Cerebellar cortex (tissue), 1 donor: ENCODE measurements around the gene SERTAD1.
"Not testable (repeated sequence)": the region's sequence is repeated elsewhere in the genome, so short reads cannot be mapped to it uniquely, and the experiment has no call there.

Experiments
- DNase-seq: peaks from one replicate; pipeline ENCODE4 v3.0.0-alpha.2; 2015; ENCODE audit warnings: low spot score

Gene SERTAD1

DNA sequence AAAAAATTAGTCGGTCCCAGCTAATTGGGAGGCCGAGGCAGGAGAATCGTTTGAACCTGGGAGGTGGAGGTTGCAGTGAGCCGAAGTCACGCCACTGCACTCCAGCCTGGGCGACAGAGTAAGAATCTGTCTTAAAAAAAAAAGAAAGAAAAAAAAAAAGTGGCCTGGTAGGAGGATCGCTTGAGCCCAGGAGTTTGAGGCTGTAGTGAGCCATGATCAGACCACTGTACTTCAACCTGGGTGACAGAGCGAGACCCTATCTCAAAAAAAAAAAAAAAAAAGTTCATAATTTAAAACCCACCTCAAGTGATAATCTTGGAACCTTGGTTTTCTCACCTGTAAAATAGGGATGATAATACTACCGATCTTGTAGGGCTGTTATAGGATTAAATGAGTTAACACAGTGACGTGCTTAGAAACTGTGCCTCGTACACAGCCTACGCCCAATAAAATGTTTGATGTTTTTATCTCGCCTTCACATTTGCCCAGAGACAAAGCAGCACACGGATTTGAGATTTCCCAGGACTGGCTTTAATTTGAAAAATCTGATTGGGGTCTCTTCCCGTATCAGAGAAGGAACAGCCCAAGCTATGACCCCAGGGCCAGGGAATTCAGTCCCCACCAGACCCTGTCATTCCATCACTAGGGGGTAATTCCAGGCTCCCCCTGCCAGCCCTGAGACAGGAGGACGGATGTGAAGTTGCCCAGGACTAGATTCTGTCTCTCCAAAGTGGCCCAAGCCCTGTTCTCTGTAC, 3.6 kb downstream of the SERTAD1 start:
- DNase-seq = no peak

DNA sequence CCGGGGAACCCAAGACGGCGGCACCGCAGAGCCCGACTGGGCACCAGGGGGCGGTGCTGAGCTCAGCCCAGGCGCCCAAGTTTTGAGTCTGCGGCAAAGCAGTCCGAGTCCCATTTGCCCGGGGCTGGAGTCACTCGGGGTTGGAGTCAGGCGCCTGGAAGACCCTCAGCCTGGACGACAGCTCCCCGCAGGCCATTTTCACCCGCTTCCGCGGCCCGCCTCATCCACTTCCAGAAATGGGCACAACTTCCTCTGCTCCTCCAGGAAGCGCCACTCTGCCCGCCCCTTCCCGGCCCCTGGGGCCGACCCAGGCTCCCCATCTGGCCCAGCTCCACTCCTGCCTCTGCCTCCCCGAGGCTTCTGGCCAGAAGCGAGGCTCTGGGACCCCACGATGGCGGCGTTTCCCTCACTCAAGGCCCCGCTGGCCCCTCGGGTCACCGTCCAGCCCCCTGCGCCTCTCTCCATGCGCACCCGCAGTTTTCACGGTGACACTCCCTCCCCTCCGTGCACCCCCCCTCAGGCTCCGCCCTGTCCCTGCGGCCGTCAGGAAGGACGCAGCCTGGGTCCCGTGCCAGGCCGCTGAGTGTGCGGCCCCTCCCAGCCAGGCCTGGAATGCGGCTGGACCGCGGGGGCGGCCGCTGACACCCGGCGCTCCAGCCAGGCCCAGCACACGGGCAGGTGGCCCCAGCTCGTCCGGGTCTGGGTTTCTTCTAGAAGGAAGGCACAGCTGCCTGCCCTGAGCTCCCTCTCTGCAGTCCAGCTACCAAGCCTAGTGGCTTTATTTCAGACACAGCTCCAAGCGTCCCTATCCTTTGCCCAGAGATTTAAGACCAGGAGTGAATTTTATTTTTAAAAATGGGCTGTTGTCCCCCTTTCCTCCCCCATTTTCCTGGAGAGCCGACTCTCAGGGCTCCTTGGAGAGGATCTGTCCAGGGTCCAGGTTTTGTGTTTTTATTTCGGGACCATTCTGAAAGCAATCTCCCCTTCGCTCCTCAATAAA, 4.7 kb downstream of the SERTAD1 start:
- peak; percentile 93 for DNase-seq

DNA sequence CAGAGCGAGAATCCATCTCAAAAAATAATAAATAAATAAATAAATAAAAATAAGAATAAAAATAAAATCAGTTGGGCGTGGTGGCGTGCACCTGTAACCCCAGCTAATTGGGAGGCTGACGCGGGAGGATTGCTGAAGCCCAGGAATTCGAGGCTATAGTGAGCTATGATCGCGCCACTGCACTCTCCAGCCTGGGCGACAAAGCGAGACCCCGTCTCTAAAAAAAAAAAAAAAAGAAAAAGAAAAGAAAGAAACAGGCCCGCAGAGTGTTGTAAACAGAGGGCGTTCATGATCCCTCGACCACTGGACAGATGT, 5.4 kb downstream of the SERTAD1 start:
- no peak for DNase-seq

DNA sequence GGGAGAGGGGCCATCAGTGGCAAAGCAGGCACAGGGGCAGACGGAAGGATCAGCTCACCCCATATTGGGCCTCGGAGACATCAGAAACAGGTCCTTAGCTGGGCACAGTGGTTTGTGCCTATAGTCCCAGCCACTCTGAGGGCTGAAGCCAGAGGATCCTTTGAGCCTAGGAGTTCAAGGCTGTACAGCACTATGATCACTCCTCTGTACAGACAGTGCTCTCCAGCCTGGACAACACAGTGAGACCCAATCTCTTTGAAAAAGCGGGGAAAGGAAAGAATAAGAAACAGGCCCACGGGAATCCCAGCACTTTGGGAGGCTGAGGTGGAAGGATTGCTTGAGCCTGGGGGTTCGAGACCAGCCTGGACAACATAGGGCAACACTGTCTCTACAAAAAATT, 6.0 kb downstream of the SERTAD1 start:
- DNase-seq = no peak

DNA sequence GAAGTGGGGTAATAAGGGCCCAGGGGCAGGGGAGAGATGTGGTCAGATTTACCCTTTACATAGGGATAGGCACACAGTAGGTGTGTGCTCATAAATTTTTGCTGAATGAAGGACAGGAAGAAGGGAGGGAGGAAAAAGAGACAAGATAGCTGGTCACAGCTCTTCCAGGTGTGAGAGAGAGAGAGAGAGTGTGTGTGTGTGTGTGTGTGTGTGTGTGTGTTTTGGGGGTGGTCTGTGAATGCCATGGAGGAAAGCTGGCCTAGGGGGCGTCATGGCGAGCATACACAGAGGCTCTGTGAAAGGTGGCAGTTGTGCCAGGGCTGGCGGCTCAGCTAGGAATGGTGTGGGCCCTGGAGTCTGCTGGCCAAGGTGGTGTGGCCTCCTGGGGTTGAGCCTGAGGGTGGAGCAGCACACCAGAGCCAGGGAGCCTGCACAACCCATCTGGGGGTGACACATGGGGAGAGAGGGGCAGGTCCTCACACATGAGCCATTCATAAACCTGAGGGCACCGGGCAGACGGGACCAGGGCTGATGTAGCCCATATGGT, 6.7 kb downstream of the SERTAD1 start:
- DNase-seq = no peak

DNA sequence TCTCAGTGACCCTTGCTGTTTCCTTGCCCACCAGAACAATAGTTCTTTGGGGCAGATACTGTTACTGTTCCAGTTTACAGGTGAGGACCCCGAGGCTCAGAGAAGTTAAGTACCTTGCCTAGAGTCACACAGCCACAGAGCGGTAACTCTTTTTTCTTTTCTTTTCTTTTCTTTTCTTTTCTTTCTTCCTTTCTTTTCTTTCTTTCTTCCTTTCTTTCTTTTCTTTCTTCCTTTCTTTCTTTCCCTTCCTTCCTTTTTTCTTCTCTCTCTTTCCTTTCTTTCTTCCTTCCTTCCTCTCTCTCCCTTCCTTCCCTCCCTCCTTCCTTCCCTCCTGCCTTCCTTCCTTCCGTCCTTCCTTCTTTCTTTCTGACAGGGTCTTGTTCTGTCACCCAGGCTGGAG, 7.8 kb downstream of the SERTAD1 start:
- no peak for DNase-seq

DNA sequence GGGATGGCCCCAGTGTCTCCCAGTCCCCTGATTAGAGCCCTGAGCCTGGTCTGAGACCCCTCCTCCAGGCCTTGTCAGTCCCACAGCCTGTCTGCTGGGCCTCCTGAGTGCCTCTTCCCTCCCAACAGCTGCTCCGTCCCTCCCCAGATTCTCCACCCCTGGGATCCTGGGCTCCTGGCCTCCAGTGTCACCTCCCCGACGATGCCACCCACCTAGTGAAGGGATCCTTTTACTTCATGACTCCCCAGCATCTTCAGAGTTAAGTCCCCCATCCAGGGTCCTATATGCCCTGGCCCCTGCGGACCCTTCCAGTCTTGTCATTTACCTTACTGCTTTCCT, 8.2 kb downstream of the SERTAD1 start:
- DNase-seq = no peak

DNA sequence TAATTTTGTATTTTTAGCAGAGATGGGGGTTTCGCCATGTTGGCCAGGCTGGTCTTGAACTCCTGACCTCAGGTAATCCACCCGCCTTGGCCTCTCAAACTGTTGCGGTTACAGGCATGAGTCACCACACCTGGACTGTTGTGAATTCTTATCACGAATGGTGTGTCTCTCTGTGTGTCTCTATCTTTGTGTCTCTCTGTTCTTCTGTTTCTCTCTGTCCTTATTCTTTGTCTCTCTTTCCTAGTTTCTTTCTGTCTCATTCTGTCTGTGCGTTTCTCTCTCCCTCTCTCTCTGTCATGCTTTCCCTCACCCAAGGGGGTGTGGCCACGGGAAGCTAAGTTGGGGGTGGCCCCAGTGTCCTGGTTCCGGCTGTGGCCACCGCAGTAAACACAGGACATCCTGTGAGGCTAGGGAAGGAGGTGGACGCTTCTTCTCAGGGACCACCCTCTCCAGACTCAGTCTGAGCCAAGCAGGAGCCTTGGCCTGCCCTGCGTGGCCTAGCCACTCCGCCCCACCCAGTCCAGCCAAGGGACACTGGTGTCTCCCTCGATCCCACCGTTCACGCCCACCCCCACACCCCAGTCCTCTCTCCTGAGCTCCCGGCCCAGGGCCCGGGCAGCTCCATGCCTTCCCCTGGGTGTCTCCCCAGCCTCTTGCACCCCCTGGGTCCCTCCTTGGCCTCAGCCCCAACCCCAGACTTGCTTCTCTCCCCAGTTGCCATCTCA, 8.7 kb downstream of the SERTAD1 start:
- peak; percentile 70 for DNase-seq

DNA sequence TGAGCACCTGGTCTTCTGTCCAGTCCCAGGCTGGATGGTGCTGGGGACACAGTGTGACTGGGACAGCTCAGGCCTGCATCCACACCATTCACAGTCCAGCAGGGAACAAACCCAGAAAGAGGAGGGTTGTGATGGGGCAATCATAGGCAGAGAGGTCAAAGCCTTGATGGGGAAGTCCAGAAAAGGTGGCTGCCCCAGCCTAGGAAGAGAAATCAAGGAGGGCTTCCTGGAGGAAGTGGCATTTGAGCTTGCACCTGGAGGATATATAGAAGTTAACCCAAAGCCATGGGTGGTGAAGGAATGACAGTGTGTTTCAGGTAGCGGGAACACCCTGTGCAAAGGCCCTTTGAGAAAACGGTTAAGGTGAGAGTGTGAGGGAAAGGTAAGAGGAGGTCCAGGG, 10.0 kb downstream of the SERTAD1 start:
- no peak for DNase-seq

DNA sequence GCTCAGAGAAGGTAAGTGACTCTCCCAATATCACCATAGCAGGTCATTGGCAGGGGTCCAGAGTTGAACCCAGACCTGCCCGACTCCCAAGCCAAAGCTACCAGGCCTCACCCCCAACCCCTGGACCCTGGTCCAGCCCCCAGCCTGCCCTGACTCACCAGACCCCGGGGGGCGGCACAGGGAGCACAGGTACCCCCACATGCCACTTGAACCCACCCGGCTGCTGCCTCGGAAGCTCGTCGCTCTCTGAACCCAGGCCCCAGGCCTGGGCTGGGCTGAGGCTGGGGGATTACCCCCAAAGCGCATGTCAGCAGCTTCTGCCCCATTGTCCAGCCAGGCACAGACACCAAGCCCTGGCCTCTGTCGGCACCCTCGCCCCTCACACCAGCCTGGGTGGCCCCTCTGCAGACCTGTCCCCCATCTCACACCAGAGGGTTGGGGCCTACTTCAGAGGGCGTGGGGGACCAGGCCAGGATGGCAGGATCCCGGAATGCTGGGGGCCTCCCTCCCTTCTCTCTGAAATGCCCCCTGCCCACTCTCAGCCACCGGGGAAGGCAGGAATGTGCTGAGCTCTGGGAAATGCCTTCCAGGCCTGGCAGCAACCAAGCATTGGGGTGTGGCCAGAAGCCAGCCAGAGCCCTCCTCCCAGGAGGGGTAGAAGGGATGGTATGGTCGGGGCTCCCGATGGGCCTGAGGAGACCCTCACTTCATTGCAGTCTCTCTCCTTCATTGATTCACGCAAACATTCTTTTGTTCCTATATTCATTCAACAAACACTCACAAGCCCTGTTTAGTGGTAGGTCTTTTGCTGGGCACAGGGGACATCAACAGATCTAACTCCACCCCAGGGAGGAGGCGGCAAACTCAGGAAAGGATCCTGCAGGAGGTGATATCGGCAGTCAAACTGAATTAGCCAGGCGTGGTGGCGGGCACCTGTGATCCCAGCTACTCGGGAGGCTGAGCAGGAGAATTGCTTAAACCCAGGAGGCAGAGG, 11.0 kb downstream of the SERTAD1 start:
- no peak for DNase-seq

DNA sequence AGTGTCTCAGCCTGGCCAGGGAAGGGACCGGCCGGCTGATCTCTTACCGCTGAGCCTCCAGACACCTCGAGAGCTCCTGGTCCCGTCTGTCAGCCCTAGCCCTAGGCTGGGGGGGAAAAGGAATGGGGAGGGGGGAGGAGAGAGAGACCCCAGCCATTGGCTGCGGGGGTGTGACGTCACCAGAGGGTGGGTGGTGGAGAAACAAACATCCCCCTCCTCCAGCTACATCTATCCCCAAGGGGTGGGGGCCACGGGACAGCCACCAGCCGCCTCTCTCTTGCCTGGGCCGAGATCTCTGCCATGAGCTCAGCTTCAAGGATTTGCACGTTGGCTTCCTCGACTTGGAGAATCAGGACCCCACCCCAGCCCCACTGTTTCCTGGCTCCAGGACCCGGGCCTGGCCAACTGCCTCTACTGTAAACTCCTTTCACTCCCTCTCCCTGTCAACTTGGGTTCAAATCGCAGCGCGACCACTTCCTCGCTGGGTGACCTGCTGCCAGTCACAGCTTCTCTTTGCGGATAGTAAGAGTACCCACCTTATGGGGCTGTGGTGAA, 12.4 kb downstream of the SERTAD1 start, which contains the start of gene PRX:
TSS of gene PRX (minus strand) at position 88 of the 555 bp plus-strand sequence. CDS start 5,446 bp downstream, outside the sequence.
- no peak for DNase-seq

DNA sequence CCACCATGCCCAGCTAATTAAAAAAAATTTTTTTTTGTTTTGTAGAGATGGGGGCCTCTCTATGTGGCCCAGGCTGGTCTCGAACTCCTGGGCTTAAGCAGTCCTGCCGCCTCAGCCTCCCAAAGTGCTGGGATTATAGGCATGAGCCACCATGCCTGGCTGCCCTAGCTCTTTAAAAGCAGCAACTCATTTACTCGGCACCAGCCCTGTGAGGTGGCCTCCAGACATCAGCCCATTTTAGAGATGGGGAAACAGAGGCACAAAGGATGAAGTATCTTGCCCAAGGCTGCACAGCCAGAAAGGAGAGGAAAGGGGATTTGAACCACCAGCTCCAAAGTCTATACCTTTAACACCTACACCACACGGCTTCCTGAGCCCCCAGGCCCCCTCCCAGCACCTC, 12.9 kb downstream of the SERTAD1 start:
- DNase-seq = no peak

DNA sequence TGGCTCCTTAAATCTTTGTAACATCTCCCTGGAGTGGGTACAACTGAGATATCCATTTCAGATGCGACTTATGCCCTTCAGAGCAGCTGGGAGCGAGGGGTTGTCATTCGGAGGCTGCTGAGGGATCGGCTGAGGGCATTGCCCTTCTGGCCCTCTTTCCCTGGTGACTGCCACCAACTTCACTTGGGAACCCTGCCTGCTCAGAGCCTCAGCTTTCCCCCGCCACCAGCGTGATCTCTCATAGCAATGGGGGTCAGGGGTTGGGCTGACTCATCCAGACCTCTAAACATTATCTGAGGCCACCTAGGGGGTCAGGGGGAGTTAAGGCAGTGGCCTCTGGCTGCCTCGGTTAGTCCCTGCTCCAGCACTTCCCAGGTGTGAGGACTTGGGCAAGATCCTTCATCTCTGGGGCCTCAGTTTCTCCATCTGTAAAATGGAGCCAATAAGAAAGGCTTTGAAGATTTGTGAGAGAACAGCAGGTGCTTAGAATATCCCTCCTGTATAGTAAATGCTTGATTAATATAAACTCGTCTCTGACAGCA, 13.8 kb downstream of the SERTAD1 start:
- DNase-seq = no peak

DNA sequence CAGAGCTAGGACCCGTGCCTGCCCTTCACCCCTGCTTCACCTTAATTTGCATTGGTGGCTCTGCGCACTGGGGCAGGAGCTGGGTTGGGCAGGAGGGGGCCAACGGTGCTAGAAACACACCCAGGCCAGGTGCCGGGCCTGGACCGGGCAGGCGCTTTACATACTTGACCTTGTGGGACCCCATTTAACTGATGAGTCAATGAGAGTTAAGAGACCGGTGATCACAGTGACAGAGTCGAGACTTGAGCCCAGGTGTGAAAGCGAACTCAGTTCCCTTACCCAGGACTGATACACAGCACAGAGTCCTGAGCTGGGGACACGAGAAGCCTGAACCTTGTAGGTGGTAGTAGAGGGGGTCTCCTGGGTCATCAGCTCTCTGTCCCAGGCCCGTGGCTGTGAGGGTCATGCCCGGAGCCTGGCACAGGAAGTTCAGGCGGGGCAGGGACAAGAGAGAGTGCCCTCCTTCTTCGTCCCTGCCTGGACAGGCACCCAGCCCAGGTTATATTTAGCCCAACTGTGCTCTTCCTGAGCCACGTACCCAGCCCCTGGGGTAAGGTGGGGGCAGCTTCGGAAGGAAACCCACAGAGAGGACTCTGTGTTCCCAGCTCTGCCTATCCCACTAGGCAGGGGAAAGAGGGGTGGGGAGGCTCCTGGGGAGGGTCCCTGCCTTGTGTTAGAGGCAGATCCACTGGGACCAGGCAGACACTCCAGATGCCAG, 14.5 kb downstream of the SERTAD1 start:
- DNase-seq = no peak

DNA sequence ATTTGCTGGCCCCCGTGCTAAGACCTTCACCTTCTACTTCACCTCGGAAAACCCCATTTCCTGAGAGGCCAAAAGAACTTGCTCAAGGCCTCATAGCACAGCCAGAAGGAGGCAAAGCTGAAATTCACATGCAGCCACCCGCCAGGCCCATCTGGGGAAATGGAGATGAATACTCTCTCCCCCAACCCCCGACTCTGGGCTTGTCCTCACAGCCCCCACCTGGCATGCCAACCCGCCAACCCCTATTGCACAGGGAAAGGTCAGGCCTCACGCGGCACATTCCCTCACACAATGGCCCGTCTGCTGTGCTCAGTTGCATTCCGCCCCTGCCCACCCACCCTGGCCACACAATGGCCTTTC, 15.8 kb downstream of the SERTAD1 start:
- no peak for DNase-seq

DNA sequence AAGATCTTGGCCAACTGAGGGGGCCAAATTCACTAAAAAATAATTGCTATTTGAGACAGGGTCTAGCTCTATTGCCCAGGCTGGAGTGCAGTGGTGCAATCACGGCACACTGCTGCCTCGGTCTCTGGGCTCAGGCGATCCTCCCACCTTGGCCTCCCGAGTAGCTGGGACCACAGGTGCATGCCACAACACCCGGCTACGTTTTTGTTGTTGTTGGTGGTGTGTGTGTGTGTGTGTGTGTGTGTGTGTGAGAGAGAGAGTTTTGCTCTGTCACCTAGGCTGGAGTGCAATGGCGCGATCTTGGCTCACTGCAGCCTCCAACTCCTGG, 17.2 kb downstream of the SERTAD1 start:
- not testable (repeated sequence) for DNase-seq

DNA sequence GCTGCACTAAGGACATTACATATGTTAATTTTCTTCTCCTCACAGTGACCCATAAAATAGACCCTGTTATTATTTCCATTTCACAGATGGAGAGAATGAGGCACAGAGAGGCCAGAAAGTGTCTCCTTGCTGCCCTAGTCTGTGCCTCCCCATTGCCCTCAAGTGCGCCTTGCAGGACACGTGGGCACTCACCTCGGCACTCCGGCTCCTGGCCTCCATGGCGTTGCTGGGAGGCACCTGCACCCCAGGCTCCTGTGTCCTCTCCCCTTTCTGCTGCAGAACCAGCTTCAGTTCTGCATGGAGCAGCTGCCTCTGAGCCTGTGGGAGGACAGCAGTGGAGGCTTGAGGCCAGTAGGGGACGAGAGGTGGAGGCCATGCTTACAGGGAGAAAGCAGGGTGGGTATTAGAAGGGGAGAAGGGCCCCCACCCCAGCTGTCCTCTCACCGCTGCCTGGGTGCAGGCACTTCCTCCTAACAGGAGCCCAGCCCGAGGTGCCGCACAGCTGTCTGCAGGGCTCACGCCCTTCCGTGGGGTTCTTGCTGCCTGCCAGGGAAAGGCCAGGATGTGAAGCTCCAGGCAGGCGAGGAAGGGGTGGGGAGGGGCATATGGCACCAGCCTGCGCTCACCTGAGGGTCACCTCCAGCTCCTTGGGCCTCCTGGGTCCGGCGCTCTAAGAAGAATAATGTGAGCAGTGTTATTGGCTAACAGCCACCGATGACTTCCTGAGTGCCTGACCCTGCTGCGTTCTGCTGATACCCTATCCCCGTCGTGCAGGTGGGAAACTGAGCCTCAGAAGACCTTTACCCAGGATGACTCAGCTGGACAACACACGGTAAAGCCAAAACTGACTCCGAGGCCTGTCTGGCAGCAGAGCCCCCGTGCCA, 17.8 kb downstream of the SERTAD1 start:
- DNase-seq = no peak

DNA sequence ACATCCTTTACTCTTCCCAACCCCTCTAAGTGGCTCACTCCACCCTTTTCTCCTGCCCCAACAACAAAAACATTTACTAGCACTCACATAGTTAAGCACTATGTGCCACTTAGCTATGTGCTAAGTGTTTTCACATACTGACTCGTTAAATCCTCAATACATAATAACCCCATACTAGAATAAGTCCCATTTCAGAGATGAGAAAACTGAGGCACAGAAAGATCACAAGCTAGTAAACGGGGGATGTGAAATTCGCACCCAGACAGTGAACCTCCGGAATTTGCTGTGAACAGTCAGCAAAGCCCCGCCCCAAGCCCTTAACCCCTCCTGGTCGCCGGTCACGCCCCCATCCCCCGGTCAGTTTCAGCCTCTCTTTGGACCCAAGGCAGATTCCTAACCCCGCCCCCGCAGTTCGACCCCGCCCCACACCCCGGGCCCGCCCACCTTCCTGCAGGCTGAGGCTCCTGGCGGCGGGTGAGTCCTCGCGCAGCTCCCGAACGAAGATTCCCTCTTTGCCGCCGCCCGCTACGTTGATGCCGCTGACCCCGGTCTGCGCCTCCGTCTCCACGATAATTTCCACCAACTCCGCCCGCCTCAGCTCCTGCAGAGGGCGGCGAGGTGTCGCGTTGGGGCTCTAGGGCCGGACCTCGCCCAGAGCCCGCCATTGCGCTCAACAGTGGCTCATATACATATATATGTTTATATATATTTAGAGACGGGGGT, 22.4 kb downstream of the SERTAD1 start:
- peak; percentile 70 for DNase-seq
